Measurements from ENCODE around the gene FNDC3B. TPM values are rescaled to one million over a fixed set of nuclear protein-coding genes. Genes with fewer than 3 reads are reported as not detected.

The FNDC3B gene
- total and polyA plus RNA-seq, 2 of the 8 experiments (the other 6 are each of a cell fraction or from before 2014, with no cell fraction given) = 14.1 to 44.4 TPM

DNA sequence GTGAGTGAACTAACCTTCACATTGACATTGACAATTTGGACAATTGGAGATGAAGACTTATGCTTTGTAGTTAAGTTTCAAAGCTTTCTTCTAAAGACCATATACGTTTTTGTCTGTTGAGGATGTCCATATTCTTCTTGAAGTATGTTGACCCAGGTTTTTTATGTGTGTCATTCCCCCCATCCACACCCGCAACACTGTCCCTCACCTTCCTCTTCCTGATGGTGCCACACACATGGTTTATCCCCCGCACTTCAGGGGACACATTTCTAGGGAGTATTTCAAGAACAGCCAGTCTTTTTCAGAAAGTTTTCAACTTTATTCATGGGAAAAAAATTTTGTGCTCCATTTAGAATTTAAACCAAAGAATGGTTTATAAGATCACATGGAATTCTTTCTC, 303.7 kb downstream of the FNDC3B start (continued):
- TF ChIP-seq CHD7 (IDR thresholded peaks at IDR 0.05; ENCODE audit: insufficient replicate concordance, low read length) = no peak
- no peak for TF ChIP-seq GTF2F1 (IDR thresholded peaks at IDR 0.05; ENCODE audit: borderline replicate concordance, low read depth, low read length)
- TF ChIP-seq SUZ12 (IDR thresholded peaks at IDR 0.05; ENCODE audit: low read length) = no peak
- TF ChIP-seq ATF2 (IDR thresholded peaks at IDR 0.05; ENCODE audit: low read length) = no peak
- TF ChIP-seq SIX5 (IDR thresholded peaks at IDR 0.05; ENCODE audit: low read depth, low read length) = no peak
- no peak for TF ChIP-seq RXRA (IDR thresholded peaks at IDR 0.05; ENCODE audit: insufficient read depth, low read depth, low read length)
- no peak for TF ChIP-seq MAFK (IDR thresholded peaks at IDR 0.05; ENCODE audit: low read depth, low read length)
